A673 (cell line): ENCODE measurements around the gene RASL11B.

Experiments
- CTCF ChIP-seq: fragments of 300-800, 200-600 bp; sonication (generic); conservative IDR thresholded peaks from 2 replicates; pipeline ENCODE4 v1.5.1; 2017; ENCODE audit warnings: low read depth, mild to moderate bottlenecking, antibody characterized with exemption, low read length, moderate library complexity, mixed read lengths
- EZH2 ChIP-seq: fragments of 200-600 bp; sonication (generic); IDR thresholded peaks from 2 replicates; pipeline ENCODE4 v1.6.1; 2017; ENCODE audit warnings: borderline replicate concordance, low read depth, mild to moderate bottlenecking, mixed read lengths, antibody characterized with exemption, low read length; ENCODE audit not compliant: poor library complexity, severe bottlenecking

- no peak for TF ChIP-seq CTCF
- TF ChIP-seq EZH2, result no peak
Observed at GRCh38 chr4:52883183-52883621, 21.1 kb downstream of the RASL11B start.
